HG03064 (cell line): Measurements from ENCODE around the gene C19orf53.

ENCODE experiments used
- ATAC-seq: cut with Tn5 transposase; IDR thresholded peaks from one replicate; pipeline ENCODE4 v1.9.1; 2021; ENCODE audit warnings: low read depth; ENCODE audit not compliant: unreplicated experiment

The C19orf53 gene

GRCh38 chr19:13794757-13795589 is 20.7 kb downstream of the C19orf53 start, which contains the start of gene ZSWIM4:
ZSWIM4 (plus strand) TSS chr19:13795443; CDS start chr19:13795649, 206 bp downstream.
- ATAC-seq = peak; percentile 79

- ATAC-seq = peak; percentile 34
These were observed 21.5 kb downstream of the C19orf53 start for GRCh38 chr19:13795595-13796300.

GRCh38 chr19:13796301-13797057 is 22.2 kb downstream of the C19orf53 start:
- ATAC-seq = no peak

GRCh38 chr19:13797058-13797440 is 22.8 kb downstream of the C19orf53 start:
- no peak for ATAC-seq

GRCh38 chr19:13797870-13798269 is 23.6 kb downstream of the C19orf53 start:
- no peak for ATAC-seq

- no peak for ATAC-seq
These were observed 25.4 kb downstream of the C19orf53 start for GRCh38 chr19:13799669-13800068.

GRCh38 chr19:13803038-13803437 is 28.8 kb downstream of the C19orf53 start:
- ATAC-seq = no peak

GRCh38 chr19:13804830-13805683 is 30.8 kb downstream of the C19orf53 start:
- no peak for ATAC-seq

GRCh38 chr19:13806728-13807127 is 32.5 kb downstream of the C19orf53 start:
- no peak for ATAC-seq

- no peak for ATAC-seq
These were observed 33.3 kb downstream of the C19orf53 start for GRCh38 chr19:13807421-13808021.

- ATAC-seq = no peak
These were observed 34.6 kb downstream of the C19orf53 start for GRCh38 chr19:13808856-13809255.

- ATAC-seq = no peak
These were observed 38.3 kb downstream of the C19orf53 start for GRCh38 chr19:13812544-13812943.

- no peak for ATAC-seq
These were observed 38.9 kb downstream of the C19orf53 start for GRCh38 chr19:13813147-13813546.

- no peak for ATAC-seq
These were observed 40.3 kb downstream of the C19orf53 start for GRCh38 chr19:13814550-13814949.

- no peak for ATAC-seq
These were observed 42.9 kb downstream of the C19orf53 start for GRCh38 chr19:13817018-13817614.

- no peak for ATAC-seq
These were observed 43.5 kb downstream of the C19orf53 start for GRCh38 chr19:13817615-13818371.

- ATAC-seq = no peak
These were observed 45.0 kb downstream of the C19orf53 start for GRCh38 chr19:13819238-13819637.

GRCh38 chr19:13821292-13821691 is 47.0 kb downstream of the C19orf53 start:
- ATAC-seq = no peak

- no peak for ATAC-seq
These were observed 49.0 kb downstream of the C19orf53 start for GRCh38 chr19:13823256-13823655.
